Activated CD4-positive, alpha-beta memory T cell treated with anti-CD3 and anti-CD28 coated beads, Interleukin-2, amount 10 ng/mL, durations not matched to agents 7 days and 5 days (primary cell): ENCODE data around the gene RUFY3. TPM values are rescaled to one million over a fixed set of nuclear protein-coding genes. Genes with fewer than 3 reads are reported as not detected.

Experiments
- CTCF ChIA-PET: fragments of 350-600 bp; sonication (Branson Sonifier 250); formaldehyde crosslinking; loops from one replicate; lab custom pipeline; 2021; ENCODE audit warnings: antibody characterized with exemption, inconsistent platforms; lab: Charles Lee
- POLR2A ChIA-PET: fragments of 350-600 bp; sonication (Branson Sonifier 250); formaldehyde crosslinking; loops from one replicate; lab custom pipeline; 2021; ENCODE audit warnings: antibody characterized with exemption; lab: Charles Lee
- DNase-seq: peaks from one replicate; pipeline ENCODE4 v3.0.0-alpha.2; 2020
- H3K27ac Mint-ChIP-seq: one replicate; pipeline ENCODE4 v1.8.0; 2021; ENCODE audit warnings: mild to moderate bottlenecking, mixed read lengths
- H3K27me3 Mint-ChIP-seq: one replicate; pipeline ENCODE4 v1.8.0; 2021; ENCODE audit warnings: mixed read lengths
- H3K36me3 Mint-ChIP-seq: one replicate; pipeline ENCODE4 v1.8.0; 2021; ENCODE audit warnings: low read depth, mixed read lengths
- H3K4me1 Mint-ChIP-seq: one replicate; pipeline ENCODE4 v1.8.0; 2021; ENCODE audit warnings: mixed read lengths
- H3K4me3 Mint-ChIP-seq: one replicate; pipeline ENCODE4 v1.8.0; 2021; ENCODE audit warnings: mild to moderate bottlenecking, mixed read lengths
- H3K9me3 Mint-ChIP-seq: one replicate; pipeline ENCODE4 v1.8.0; 2021; ENCODE audit warnings: mixed read lengths
- total RNA-seq, 2 experiments: library from RNA; stranded (reverse); gene quantifications; one replicate each; pipeline ENCODE4 v1.2.3, GENCODE V29; 2021

Gene RUFY3
- total RNA-seq, 2 experiments from 2014 or later, result 9.1 to 9.7 TPM

GRCh38 chr4:70743731-70744130 is 22.0 kb downstream of the RUFY3 start:
- H3K4me1 Mint-ChIP-seq, result peaks cover 2% of the 10 kb centered on the region
- no peak overlapping the region for H3K27ac Mint-ChIP-seq
- H3K4me3 Mint-ChIP-seq, result no peak overlapping the region
- H3K36me3 Mint-ChIP-seq, result no peaks in the 10 kb centered on the region
- ChIA-PET CTCF (interaction anchor here (2.1 kb wide), 1 partner anchor 8 kb away, joined by 5 read pairs; no protein-coding TSS in a partner anchor), POLR2A (no interaction called here)
- peaks cover 4% of the 10 kb centered on the region for H3K27me3 Mint-ChIP-seq
- H3K9me3 Mint-ChIP-seq, result no peaks in the 10 kb centered on the region
- DNase-seq, result no peak

- Mint-ChIP-seq H3K4me3 (no peak overlapping the region), H3K36me3 (no peaks in the 10 kb centered on the region), H3K27ac (no peak overlapping the region), H3K4me1 (peaks cover 5% of the 10 kb centered on the region), H3K27me3 (peaks cover 2% of the 10 kb centered on the region), H3K9me3 (no peaks in the 10 kb centered on the region)
- POLR2A ChIA-PET, result no interaction called here
- CTCF ChIA-PET, result interaction anchor here (0.9 kb wide), 1 partner anchor 7 kb away, joined by 5 read pairs; no protein-coding TSS in a partner anchor
- DNase-seq, result no peak
Measured at GRCh38 chr4:70746179-70746839, 24.5 kb downstream of the RUFY3 start.

DNA sequence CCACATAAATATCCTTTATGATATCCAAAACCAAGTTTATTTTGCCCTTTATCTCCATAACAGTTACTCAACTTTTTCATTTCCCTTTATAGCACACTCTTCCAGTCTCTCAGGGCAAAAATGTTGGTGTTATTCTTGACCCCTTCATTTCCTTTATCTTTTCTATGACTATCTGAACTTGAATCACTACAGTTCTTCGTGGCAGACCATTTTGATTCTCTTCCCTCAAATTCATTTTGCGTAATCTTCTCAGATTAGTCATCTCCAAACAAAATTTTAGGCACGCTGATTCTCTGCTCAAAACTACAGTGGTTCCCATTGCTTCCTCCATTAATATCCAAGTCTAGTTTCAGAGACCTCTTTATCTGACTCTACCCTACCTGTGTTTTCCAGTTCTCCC is 26.1 kb downstream of the RUFY3 start:
- H3K27me3 Mint-ChIP-seq, result peaks cover 2% of the 10 kb centered on the region
- no peaks in the 10 kb centered on the region for H3K36me3 Mint-ChIP-seq
- peaks cover 5% of the 10 kb centered on the region for H3K4me1 Mint-ChIP-seq
- H3K9me3 Mint-ChIP-seq, result no peaks in the 10 kb centered on the region
- no peak for DNase-seq
- ChIA-PET POLR2A (no interaction called here), CTCF (no interaction called here)
- no peak overlapping the region for H3K27ac Mint-ChIP-seq
- H3K4me3 Mint-ChIP-seq, result no peak overlapping the region

- Mint-ChIP-seq H3K4me3 (no peak overlapping the region), H3K4me1 (peaks cover 5% of the 10 kb centered on the region), H3K27me3 (peaks cover 2% of the 10 kb centered on the region), H3K27ac (no peak overlapping the region), H3K36me3 (no peaks in the 10 kb centered on the region), H3K9me3 (no peaks in the 10 kb centered on the region)
- CTCF ChIA-PET, result interaction anchor here (0.7 to 1.2 kb wide), 3 partner anchors 10 to 59 kb away, joined by 3 to 6 read pairs (median 3); no protein-coding TSS in a partner anchor
- POLR2A ChIA-PET, result interaction anchor here (1.2 kb wide), 1 partner anchor 89 kb away, joined by 4 read pairs; no protein-coding TSS in a partner anchor
- DNase-seq, result no peak
Measured at GRCh38 chr4:70749313-70749712, 27.5 kb downstream of the RUFY3 start.

GRCh38 chr4:70752236-70752635 is 30.5 kb downstream of the RUFY3 start:
- Mint-ChIP-seq H3K27ac (no peak overlapping the region), H3K9me3 (no peaks in the 10 kb centered on the region), H3K4me1 (peaks cover 5% of the 10 kb centered on the region), H3K27me3 (no peaks in the 10 kb centered on the region), H3K36me3 (no peaks in the 10 kb centered on the region), H3K4me3 (no peak overlapping the region)
- DNase-seq, result no peak
- ChIA-PET POLR2A (no interaction called here), CTCF (no interaction called here)

DNA sequence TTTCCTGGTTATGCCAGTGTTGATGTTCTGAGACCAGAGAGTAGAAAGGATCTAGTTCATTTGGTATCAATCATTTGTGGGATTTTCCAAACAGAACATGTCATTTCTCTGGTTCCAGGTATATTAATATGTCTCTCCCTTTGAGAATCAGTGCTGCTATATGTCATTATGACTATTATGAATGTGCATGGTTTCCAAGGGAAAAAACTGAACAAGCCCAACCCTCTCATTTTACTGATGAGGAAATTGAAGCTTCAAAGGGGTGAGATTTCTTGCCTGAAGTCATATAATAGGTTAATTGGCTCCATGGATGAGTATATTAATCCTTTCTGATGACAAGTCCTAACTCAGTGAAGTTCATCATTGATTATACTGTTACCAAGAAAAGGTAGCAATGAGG is 31.9 kb downstream of the RUFY3 start:
- no peak for DNase-seq
- Mint-ChIP-seq H3K9me3 (no peaks in the 10 kb centered on the region), H3K27me3 (no peaks in the 10 kb centered on the region), H3K4me1 (peaks cover 3% of the 10 kb centered on the region), H3K36me3 (no peaks in the 10 kb centered on the region), H3K4me3 (no peak overlapping the region), H3K27ac (no peak overlapping the region)
- ChIA-PET CTCF (interaction anchor here (1.0 kb wide), 1 partner anchor 19 kb away, joined by 3 read pairs; no protein-coding TSS in a partner anchor), POLR2A (interaction anchor here (0.7 to 1.3 kb wide), 2 partner anchors 16 to 85 kb away, joined by 3 read pairs; no protein-coding TSS in a partner anchor)

GRCh38 chr4:70754470-70754869 is 32.7 kb downstream of the RUFY3 start:
- H3K36me3 Mint-ChIP-seq, result no peaks in the 10 kb centered on the region
- H3K27me3 Mint-ChIP-seq, result no peaks in the 10 kb centered on the region
- ChIA-PET POLR2A (no interaction called here), CTCF (interaction anchor here (0.6 to 2.1 kb wide), 2 partner anchors 15 to 19 kb away, joined by 3 to 8 read pairs; no protein-coding TSS in a partner anchor)
- no peaks in the 10 kb centered on the region for H3K9me3 Mint-ChIP-seq
- no peak overlapping the region for H3K4me3 Mint-ChIP-seq
- H3K4me1 Mint-ChIP-seq, result peaks cover 8% of the 10 kb centered on the region
- DNase-seq, result no peak
- no peak overlapping the region for H3K27ac Mint-ChIP-seq

GRCh38 chr4:70754990-70755688 is 33.4 kb downstream of the RUFY3 start:
- Mint-ChIP-seq H3K36me3 (no peaks in the 10 kb centered on the region), H3K4me3 (no peak overlapping the region), H3K4me1 (peaks cover 12% of the 10 kb centered on the region), H3K27ac (no peak overlapping the region), H3K9me3 (no peaks in the 10 kb centered on the region), H3K27me3 (no peaks in the 10 kb centered on the region)
- CTCF ChIA-PET, result interaction anchor here (0.6 to 2.1 kb wide), 2 partner anchors 16 to 20 kb away, joined by 3 to 8 read pairs; no protein-coding TSS in a partner anchor
- no peak for DNase-seq
- POLR2A ChIA-PET, result no interaction called here

DNA sequence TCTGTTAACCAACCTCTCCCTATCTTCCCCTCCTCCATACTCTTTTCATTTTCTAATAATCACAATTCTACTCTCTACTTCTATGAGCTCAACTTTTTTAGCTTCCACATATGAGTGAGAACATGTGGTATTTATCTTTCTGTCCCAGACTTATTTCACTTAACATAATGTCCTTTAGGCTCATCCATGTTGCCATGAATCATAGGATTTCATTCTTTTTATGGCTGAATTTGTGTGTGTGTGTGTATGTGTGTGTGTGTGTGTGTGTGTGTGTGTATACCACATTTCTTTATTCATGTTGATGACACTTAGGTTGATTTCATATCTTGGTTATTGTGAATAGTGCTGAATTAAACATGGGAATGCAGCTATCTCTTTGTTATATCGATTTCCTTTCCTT is 37.4 kb downstream of the RUFY3 start:
- no peak for DNase-seq
- CTCF ChIA-PET, result interaction anchor here (0.6 to 1.6 kb wide), 4 partner anchors 19 to 205 kb away, joined by 3 to 6 read pairs (median 4); no protein-coding TSS in a partner anchor
- POLR2A ChIA-PET, result interaction anchor here (1.1 to 2.5 kb wide), 2 partner anchors 22 to 24 kb away, joined by 3 to 8 read pairs; no protein-coding TSS in a partner anchor
- no peak overlapping the region for H3K4me3 Mint-ChIP-seq
- no peak overlapping the region for H3K27ac Mint-ChIP-seq
- no peaks in the 10 kb centered on the region for H3K36me3 Mint-ChIP-seq
- H3K4me1 Mint-ChIP-seq, result peaks cover 11% of the 10 kb centered on the region
- no peaks in the 10 kb centered on the region for H3K9me3 Mint-ChIP-seq
- no peaks in the 10 kb centered on the region for H3K27me3 Mint-ChIP-seq

- Mint-ChIP-seq H3K36me3 (no peaks in the 10 kb centered on the region), H3K27me3 (no peaks in the 10 kb centered on the region), H3K9me3 (no peaks in the 10 kb centered on the region), H3K4me3 (no peak overlapping the region), H3K4me1 (peaks cover 11% of the 10 kb centered on the region), H3K27ac (no peak overlapping the region)
- CTCF ChIA-PET, result interaction anchor here (0.6 to 1.6 kb wide), 3 partner anchors 20 to 64 kb away, joined by 3 to 6 read pairs (median 3); no protein-coding TSS in a partner anchor
- DNase-seq, result no peak
- POLR2A ChIA-PET, result interaction anchor here (1.1 to 2.5 kb wide), 2 partner anchors 23 to 25 kb away, joined by 3 to 8 read pairs; no protein-coding TSS in a partner anchor
Measured at GRCh38 chr4:70759627-70760026, 37.9 kb downstream of the RUFY3 start.

- no peak overlapping the region for H3K27ac Mint-ChIP-seq
- CTCF ChIA-PET, result no interaction called here
- H3K4me3 Mint-ChIP-seq, result no peak overlapping the region
- no peaks in the 10 kb centered on the region for H3K9me3 Mint-ChIP-seq
- POLR2A ChIA-PET, result interaction anchor here (2.5 kb wide), 1 partner anchor 26 kb away, joined by 8 read pairs; no protein-coding TSS in a partner anchor
- no peak for DNase-seq
- peaks cover 11% of the 10 kb centered on the region for H3K4me1 Mint-ChIP-seq
- no peaks in the 10 kb centered on the region for H3K36me3 Mint-ChIP-seq
- H3K27me3 Mint-ChIP-seq, result no peaks in the 10 kb centered on the region
Measured at GRCh38 chr4:70760662-70761061, 38.9 kb downstream of the RUFY3 start.

- POLR2A ChIA-PET, result no interaction called here
- Mint-ChIP-seq H3K4me1 (peaks cover 11% of the 10 kb centered on the region), H3K9me3 (no peaks in the 10 kb centered on the region), H3K27ac (no peak overlapping the region), H3K4me3 (no peak overlapping the region), H3K27me3 (no peaks in the 10 kb centered on the region), H3K36me3 (no peaks in the 10 kb centered on the region)
- CTCF ChIA-PET, result no interaction called here
- no peak for DNase-seq
Measured at GRCh38 chr4:70761276-70761816, 39.6 kb downstream of the RUFY3 start.

GRCh38 chr4:70765368-70765767 is 43.6 kb downstream of the RUFY3 start:
- ChIA-PET POLR2A (no interaction called here), CTCF (no interaction called here)
- Mint-ChIP-seq H3K4me1 (no peaks in the 10 kb centered on the region), H3K27me3 (no peaks in the 10 kb centered on the region), H3K36me3 (peaks cover 4% of the 10 kb centered on the region), H3K4me3 (no peak overlapping the region), H3K27ac (no peak overlapping the region), H3K9me3 (no peaks in the 10 kb centered on the region)
- no peak for DNase-seq
